HepG2 (cell line): ENCODE measurements around the gene MRPS5. TPM values are rescaled to one million over a fixed set of nuclear protein-coding genes. Genes with fewer than 3 reads are reported as not detected.
A peak's percentile ranks its signal among the peaks of the same experiment; 100 is the strongest.

Experiments used
- ARID2 ChIP-seq: sonication (generic); formaldehyde crosslinking; IDR thresholded peaks from 2 replicates; pipeline ENCODE4 v1.8.1; 2022; ENCODE audit warnings: mild to moderate bottlenecking, missing genetic modification reagents, borderline replicate concordance
- ATAD3A ChIP-seq: sonication (generic); formaldehyde crosslinking; IDR thresholded peaks from 2 replicates; pipeline ENCODE4 v1.4.0; 2020; ENCODE audit warnings: missing genetic modification reagents
- BORCS8-MEF2B ChIP-seq: sonication (generic); formaldehyde crosslinking; IDR thresholded peaks from 2 replicates; pipeline ENCODE4 v1.8.0; 2022; ENCODE audit warnings: mild to moderate bottlenecking, missing genetic modification reagents
- HDAC2 ChIP-seq: sonication (generic); formaldehyde crosslinking; IDR thresholded peaks from 2 replicates; pipeline ENCODE4 v1.4.0; 2020; ENCODE audit warnings: missing genetic modification reagents
- JUN ChIP-seq: sonication (generic); formaldehyde crosslinking; IDR thresholded peaks from 2 replicates; pipeline ENCODE4 v1.4.0; 2020; ENCODE audit warnings: mild to moderate bottlenecking, missing genetic modification reagents
- KLF15 ChIP-seq: sonication (generic); formaldehyde crosslinking; IDR thresholded peaks from 2 replicates; pipeline ENCODE4 v1.8.1; 2023; ENCODE audit warnings: borderline replicate concordance, mild to moderate bottlenecking, inconsistent platforms, missing genetic modification reagents, mixed read lengths
- NR2F1 ChIP-seq, 2 experiments: fragments of 450-650 bp in 1 of 2; formaldehyde crosslinking in 1 of 2; IDR thresholded peaks; 2 replicates each; pipeline versions ENCODE4 v1.5.0 to v1.6.1; 2016 to 2020; ENCODE audit warnings: mild to moderate bottlenecking in 1 of 2, missing compliant biosample characterization in 1 of 2, missing genetic modification reagents in 1 of 2, moderate library complexity in 1 of 2
- NR2F6 ChIP-seq, 2 experiments: IDR thresholded peaks; 2 replicates each; pipeline ENCODE4 v1.6.1; 2016; ENCODE audit warnings: antibody characterized with exemption in 1 of 2, mild to moderate bottlenecking in 1 of 2
- POLR2AphosphoS2 ChIP-seq: IDR thresholded peaks from 2 replicates; pipeline ENCODE4 v1.6.1; 2011; ENCODE audit warnings: low read depth, low read length, improper control_type of control experiment
- REXO4 ChIP-seq: sonication (generic); formaldehyde crosslinking; IDR thresholded peaks from 2 replicates; pipeline ENCODE4 v1.8.0; 2022; ENCODE audit warnings: missing genetic modification reagents, mild to moderate bottlenecking, borderline replicate concordance
- ZC3H4 ChIP-seq: sonication (generic); formaldehyde crosslinking; IDR thresholded peaks from 2 replicates; pipeline ENCODE4 v1.4.0; 2020; ENCODE audit warnings: missing genetic modification reagents, borderline replicate concordance
- ZFP36L2 ChIP-seq: sonication (generic); formaldehyde crosslinking; IDR thresholded peaks from 2 replicates; pipeline ENCODE4 v1.4.0; 2020; ENCODE audit warnings: missing genetic modification reagents
- ZKSCAN1 ChIP-seq: fragments of 150-350 bp; IDR thresholded peaks from 2 replicates; pipeline ENCODE4 v1.6.1; 2014; ENCODE audit warnings: low read length
- ZNF205 ChIP-seq: IDR thresholded peaks from 2 replicates; pipeline ENCODE4 v1.6.1; 2018; ENCODE audit warnings: missing biosample characterization, missing genetic modification reagents
- ZNF556 ChIP-seq: sonication (generic); formaldehyde crosslinking; IDR thresholded peaks from 2 replicates; pipeline ENCODE4 v1.4.0; 2020; ENCODE audit warnings: mild to moderate bottlenecking, missing genetic modification reagents, borderline replicate concordance
- ZNF768 ChIP-seq: sonication (generic); formaldehyde crosslinking; IDR thresholded peaks from 2 replicates; pipeline ENCODE4 v1.4.0; 2020; ENCODE audit warnings: missing genetic modification reagents
- ZSCAN29 ChIP-seq: sonication (generic); formaldehyde crosslinking; conservative IDR thresholded peaks from 2 replicates; pipeline ENCODE4 v1.4.0; 2020; ENCODE audit warnings: mild to moderate bottlenecking, missing genetic modification reagents
- polyA plus RNA-seq, 8 experiments: library from polyadenylated mRNA; depleted of rRNA in 3 of 8; stranded (reverse) in 7 of 8; unstranded in 1 of 8; fragments of >200 nt; fragmentation: Illumina TruSeq in 4 of 8; extraction: Trizol in 4 of 8; gene quantifications; 2 replicates each; pipeline versions ENCODE4 v1.2.1 to v1.2.3, GENCODE V29; 2011 to 2016; ENCODE audit warnings: low read depth in 4 of 8, missing spikeins in 1 of 8, mixed read lengths in 1 of 8; ENCODE audit not compliant: insufficient read depth in 1 of 8
- total RNA-seq, 5 experiments: library from RNA; depleted of rRNA; stranded (reverse); fragments of >200 nt; fragmentation: Illumina TruSeq; extraction: Trizol; gene quantifications; 2 replicates each; pipeline ENCODE4 v1.2.3, GENCODE V29; 2016; ENCODE audit warnings: low read depth in 1 of 5
- TF ChIP-seq, protein P1 (sequence below): IDR thresholded peaks from 2 replicates; pipeline ENCODE4 v1.6.1; 2016; ENCODE audit warnings: low read depth, borderline replicate concordance
- TF ChIP-seq, protein P2 (sequence below): sonication (generic); formaldehyde crosslinking; IDR thresholded peaks from 2 replicates; pipeline ENCODE4 v1.4.0; 2020; ENCODE audit warnings: missing genetic modification reagents
- TF ChIP-seq, protein P3 (sequence below): sonication (generic); formaldehyde crosslinking; IDR thresholded peaks from 2 replicates; pipeline ENCODE4 v1.4.0; 2020; ENCODE audit warnings: missing genetic modification reagents
- TF ChIP-seq, protein P4 (sequence below): sonication (generic); formaldehyde crosslinking; IDR thresholded peaks from 2 replicates; pipeline ENCODE4 v1.5.0; 2020; ENCODE audit warnings: missing genetic modification reagents, mild to moderate bottlenecking, borderline replicate concordance
- TF ChIP-seq, protein P5 (sequence below): sonication (generic); formaldehyde crosslinking; IDR thresholded peaks from 2 replicates; pipeline ENCODE4 v1.4.0; 2020; ENCODE audit warnings: mild to moderate bottlenecking, missing genetic modification reagents

The MRPS5 gene
- total and polyA plus RNA-seq, 2 of the 13 experiments (the other 11 are each of a cell fraction or from before 2014, with no cell fraction given): 98.8 to 134 TPM

DNA sequence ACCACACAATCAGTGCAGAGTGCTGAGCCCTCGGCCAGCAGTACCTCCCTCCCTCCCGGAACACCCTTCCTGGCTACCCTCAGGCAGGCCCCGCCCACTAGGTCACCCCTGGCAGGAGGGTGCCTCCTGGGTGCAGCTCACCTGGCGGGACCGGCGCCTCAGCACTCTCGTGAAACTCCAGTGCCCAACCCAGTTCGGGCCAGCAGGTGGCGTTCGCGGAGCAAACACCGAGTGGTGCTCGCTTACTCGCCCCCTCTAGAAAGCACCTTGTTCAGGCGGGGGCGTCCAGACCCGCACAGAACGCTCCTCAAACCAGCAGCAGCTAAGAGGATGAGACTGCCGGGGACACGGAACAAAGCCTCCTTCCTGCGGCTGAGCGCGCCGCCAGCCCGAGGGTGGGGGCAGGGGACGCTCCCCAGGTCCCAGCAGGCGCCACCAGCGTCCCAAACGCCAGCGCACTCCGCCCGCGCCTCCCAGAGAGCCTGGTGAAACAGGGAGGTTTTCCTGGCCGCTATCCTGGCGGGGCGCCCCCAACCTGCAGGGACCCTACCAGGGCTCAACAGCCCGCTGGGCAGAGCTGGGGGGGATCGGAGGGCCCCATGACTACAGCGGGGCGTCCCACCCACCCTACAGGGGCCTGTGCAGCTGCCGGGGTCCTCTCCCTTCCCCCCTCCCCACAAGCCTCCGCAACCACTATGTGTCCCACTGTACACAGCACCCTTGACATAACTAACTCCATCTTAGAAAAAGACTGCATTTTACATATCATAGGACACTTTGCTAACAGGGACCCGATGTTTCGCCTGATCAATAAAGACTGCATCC is 44.7 kb downstream of the MRPS5 start (continued):
- 0 out of 2 replicates have a peak, but pooled peaks have one; percentile 39 for TF ChIP-seq ZNF205 (CRISPR knock-in tag)
- TF ChIP-seq, protein P1, sequence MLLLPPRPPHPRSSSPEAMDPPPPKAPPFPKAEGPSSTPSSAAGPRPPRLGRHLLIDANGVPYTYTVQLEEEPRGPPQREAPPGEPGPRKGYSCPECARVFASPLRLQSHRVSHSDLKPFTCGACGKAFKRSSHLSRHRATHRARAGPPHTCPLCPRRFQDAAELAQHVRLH (CRISPR knock-in tag): peak; percentile 45; the same call in 1 of the 2 replicates
- TF ChIP-seq ATAD3A: no peak
- TF ChIP-seq POLR2AphosphoS2: no peak
- TF ChIP-seq, protein P2, sequence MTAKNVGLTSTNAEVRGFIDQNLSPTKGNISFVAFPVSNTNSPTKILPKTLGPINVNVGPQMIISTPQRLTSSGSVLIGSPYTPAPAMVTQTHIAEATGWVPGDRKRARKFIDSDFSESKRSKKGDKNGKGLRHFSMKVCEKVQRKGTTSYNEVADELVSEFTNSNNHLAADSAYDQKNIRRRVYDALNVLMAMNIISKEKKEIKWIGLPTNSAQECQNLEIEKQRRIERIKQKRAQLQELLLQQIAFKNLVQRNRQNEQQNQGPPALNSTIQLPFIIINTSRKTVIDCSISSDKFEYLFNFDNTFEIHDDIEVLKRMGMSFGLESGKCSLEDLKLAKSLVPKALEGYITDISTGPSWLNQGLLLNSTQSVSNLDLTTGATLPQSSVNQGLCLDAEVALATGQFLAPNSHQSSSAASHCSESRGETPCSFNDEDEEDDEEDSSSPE: peak; percentile 58
- no peak for TF ChIP-seq NR2F6 (IDR thresholded peaks at IDR 0.05)
- TF ChIP-seq NR2F6 (CRISPR knock-in tag; IDR thresholded peaks at IDR 0.05): peak; percentile 12; the same call in 1 of the 2 replicates
- TF ChIP-seq, protein P3, sequence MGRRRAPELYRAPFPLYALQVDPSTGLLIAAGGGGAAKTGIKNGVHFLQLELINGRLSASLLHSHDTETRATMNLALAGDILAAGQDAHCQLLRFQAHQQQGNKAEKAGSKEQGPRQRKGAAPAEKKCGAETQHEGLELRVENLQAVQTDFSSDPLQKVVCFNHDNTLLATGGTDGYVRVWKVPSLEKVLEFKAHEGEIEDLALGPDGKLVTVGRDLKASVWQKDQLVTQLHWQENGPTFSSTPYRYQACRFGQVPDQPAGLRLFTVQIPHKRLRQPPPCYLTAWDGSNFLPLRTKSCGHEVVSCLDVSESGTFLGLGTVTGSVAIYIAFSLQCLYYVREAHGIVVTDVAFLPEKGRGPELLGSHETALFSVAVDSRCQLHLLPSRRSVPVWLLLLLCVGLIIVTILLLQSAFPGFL (CRISPR knock-in tag): no peak
- TF ChIP-seq, protein P4, sequence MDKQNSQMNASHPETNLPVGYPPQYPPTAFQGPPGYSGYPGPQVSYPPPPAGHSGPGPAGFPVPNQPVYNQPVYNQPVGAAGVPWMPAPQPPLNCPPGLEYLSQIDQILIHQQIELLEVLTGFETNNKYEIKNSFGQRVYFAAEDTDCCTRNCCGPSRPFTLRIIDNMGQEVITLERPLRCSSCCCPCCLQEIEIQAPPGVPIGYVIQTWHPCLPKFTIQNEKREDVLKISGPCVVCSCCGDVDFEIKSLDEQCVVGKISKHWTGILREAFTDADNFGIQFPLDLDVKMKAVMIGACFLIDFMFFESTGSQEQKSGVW (CRISPR knock-in tag): no peak
- TF ChIP-seq BORCS8-MEF2B (CRISPR knock-in tag): 0 out of 2 replicates have a peak, but pooled peaks have one; percentile 52
- TF ChIP-seq KLF15: no peak
- TF ChIP-seq ZFP36L2 (CRISPR knock-in tag): no peak
- no peak for TF ChIP-seq REXO4 (CRISPR knock-in tag)
- TF ChIP-seq, protein P5, sequence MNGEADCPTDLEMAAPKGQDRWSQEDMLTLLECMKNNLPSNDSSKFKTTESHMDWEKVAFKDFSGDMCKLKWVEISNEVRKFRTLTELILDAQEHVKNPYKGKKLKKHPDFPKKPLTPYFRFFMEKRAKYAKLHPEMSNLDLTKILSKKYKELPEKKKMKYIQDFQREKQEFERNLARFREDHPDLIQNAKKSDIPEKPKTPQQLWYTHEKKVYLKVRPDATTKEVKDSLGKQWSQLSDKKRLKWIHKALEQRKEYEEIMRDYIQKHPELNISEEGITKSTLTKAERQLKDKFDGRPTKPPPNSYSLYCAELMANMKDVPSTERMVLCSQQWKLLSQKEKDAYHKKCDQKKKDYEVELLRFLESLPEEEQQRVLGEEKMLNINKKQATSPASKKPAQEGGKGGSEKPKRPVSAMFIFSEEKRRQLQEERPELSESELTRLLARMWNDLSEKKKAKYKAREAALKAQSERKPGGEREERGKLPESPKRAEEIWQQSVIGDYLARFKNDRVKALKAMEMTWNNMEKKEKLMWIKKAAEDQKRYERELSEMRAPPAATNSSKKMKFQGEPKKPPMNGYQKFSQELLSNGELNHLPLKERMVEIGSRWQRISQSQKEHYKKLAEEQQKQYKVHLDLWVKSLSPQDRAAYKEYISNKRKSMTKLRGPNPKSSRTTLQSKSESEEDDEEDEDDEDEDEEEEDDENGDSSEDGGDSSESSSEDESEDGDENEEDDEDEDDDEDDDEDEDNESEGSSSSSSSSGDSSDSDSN (CRISPR knock-in tag): peak; percentile 63; the same call in 1 of the 2 replicates
- TF ChIP-seq ZNF556 (CRISPR knock-in tag): peak; percentile 98
- TF ChIP-seq ZKSCAN1: no peak
- TF ChIP-seq HDAC2 (CRISPR knock-in tag): no peak; the same call in 1 of the 2 replicates
- no peak for TF ChIP-seq NR2F1 (CRISPR knock-in tag; IDR thresholded peaks at IDR 0.05)
- TF ChIP-seq JUN (CRISPR knock-in tag): no peak
- no peak for TF ChIP-seq ARID2 (CRISPR knock-in tag)
- peak; percentile 55; the same call in 1 of the 2 replicates for TF ChIP-seq ZNF768 (CRISPR knock-in tag)
- TF ChIP-seq ZC3H4: no peak
- no peak for TF ChIP-seq ZSCAN29 (CRISPR knock-in tag)
